Endothelial cell of umbilical vein (primary cell): Measurements from ENCODE around the gene WDR26. TPM values are rescaled to one million over a fixed set of nuclear protein-coding genes. Genes with fewer than 3 reads are reported as not detected.

ENCODE experiments used
- BruUV-seq: library from RNA; stranded (reverse); fragments of 400-500 nt; replicated peaks from 2 replicates; lab custom pipeline; 2021; lab: Mats Ljungman, UMichigan
- CTCF ChIA-PET: fragments of 300-600, 350-600 bp; sonication (Branson Sonifier 250); formaldehyde crosslinking; loops from one replicate; lab custom pipeline; 2021; ENCODE audit warnings: antibody characterized with exemption, inconsistent platforms; lab: Charles Lee
- POLR2A ChIA-PET: fragments of 300-600, 350-600 bp; sonication (Branson Sonifier 250); formaldehyde crosslinking; loops from one replicate; lab custom pipeline; 2021; ENCODE audit warnings: antibody characterized with exemption, inconsistent platforms; lab: Charles Lee
- DNase-seq: peaks from one replicate; pipeline ENCODE4 v3.0.0-alpha.2; 2011; ENCODE audit warnings: low read depth, low spot score
- FAIRE-seq: peaks from 2 replicates; lab custom pipeline; 2011; peaks lifted over from hg19 to GRCh38; lab: Jason Lieb, UNC
- H2AFZ ChIP-seq: 2 replicates; pipeline ENCODE4 v1.6.0; 2012; ENCODE audit warnings: low read depth, low read length, control low read depth, inconsistent platforms
- H3K27ac ChIP-seq: 2 replicates; pipeline ENCODE4 v1.5.1; 2011; ENCODE audit warnings: low read depth, mild to moderate bottlenecking, control low read depth, low read length, moderate library complexity; ENCODE audit not compliant: insufficient read depth
- H3K27me3 ChIP-seq, 2 experiments: 2 replicates each; pipeline versions ENCODE4 v1.6.0 to v1.6.1; 2011; ENCODE audit warnings: low read length in 2 of 2, mixed read lengths in 1 of 2; ENCODE audit not compliant: control insufficient read depth in 2 of 2, insufficient read depth in 2 of 2
- H3K36me3 ChIP-seq, 2 experiments: 2 replicates in 1 of 2; 3 replicates in 1 of 2; pipeline ENCODE4 v1.5.1; 2011; ENCODE audit warnings: low read length in 2 of 2, mild to moderate bottlenecking in 1 of 2, moderate library complexity in 1 of 2; ENCODE audit not compliant: control insufficient read depth in 2 of 2, insufficient read depth in 2 of 2; ENCODE audit errors: extremely low read depth in 1 of 2
- H3K4me1 ChIP-seq: 3 replicates; pipeline ENCODE4 v1.5.1; 2011; ENCODE audit warnings: mild to moderate bottlenecking, low read length; ENCODE audit not compliant: control insufficient read depth, insufficient read depth; ENCODE audit errors: extremely low read depth
- H3K4me2 ChIP-seq: 2 replicates; pipeline ENCODE4 v1.6.1; 2011; ENCODE audit warnings: low read length, control low read depth, mixed read lengths; ENCODE audit not compliant: insufficient read depth
- H3K4me3 ChIP-seq, 3 experiments: fragments of 200-600 bp in 1 of 3; sonication (generic), shearing (Covaris generic) in 1 of 3; replicated peaks in 1 of 3; 2 replicates each; pipeline ENCODE4 v1.5.1; 2011 to 2016; ENCODE audit warnings: control low read depth in 3 of 3, low read length in 3 of 3, mild to moderate bottlenecking in 2 of 3, inconsistent platforms in 1 of 3, low read depth in 1 of 3, moderate library complexity in 1 of 3; ENCODE audit not compliant: insufficient read depth in 1 of 3
- H3K79me2 ChIP-seq: 2 replicates; pipeline ENCODE4 v1.6.0; 2012; ENCODE audit warnings: low read length, inconsistent platforms; ENCODE audit not compliant: control insufficient read depth, insufficient read depth
- H3K9ac ChIP-seq: replicated peaks from 2 replicates; pipeline ENCODE3; 2011; ENCODE audit warnings: low read length, control low read depth; ENCODE audit not compliant: insufficient read depth; ENCODE audit errors: extremely low read depth
- H3K9me1 ChIP-seq: replicated peaks from 3 replicates; pipeline ENCODE4 v1.6.0; 2011; ENCODE audit warnings: mild to moderate bottlenecking, low read length; ENCODE audit not compliant: control insufficient read depth, insufficient read depth; ENCODE audit errors: extremely low read depth
- H3K9me3 ChIP-seq: replicated peaks from 2 replicates; pipeline ENCODE4 v1.5.1; 2012; ENCODE audit warnings: low read length, inconsistent platforms; ENCODE audit not compliant: control insufficient read depth, insufficient read depth
- H4K20me1 ChIP-seq: replicated peaks from 2 replicates; pipeline ENCODE3; 2011; ENCODE audit warnings: mild to moderate bottlenecking, low read length; ENCODE audit not compliant: control insufficient read depth, insufficient read depth; ENCODE audit errors: extremely low read depth
- FOS ChIP-seq: IDR thresholded peaks from 2 replicates; pipeline ENCODE4 v1.6.1; 2011; ENCODE audit warnings: mild to moderate bottlenecking, low read length, moderate library complexity, borderline replicate concordance; ENCODE audit not compliant: insufficient read depth
- GATA2 ChIP-seq: IDR thresholded peaks from 2 replicates; pipeline ENCODE4 v1.7.0; 2011; ENCODE audit warnings: low read depth, mild to moderate bottlenecking, moderate library complexity, mixed read lengths, low read length; ENCODE audit not compliant: insufficient read length, insufficient read depth
- JUN ChIP-seq: IDR thresholded peaks from 2 replicates; pipeline ENCODE4 v1.6.1; 2011; ENCODE audit warnings: borderline replicate concordance, low read depth; ENCODE audit not compliant: insufficient read length, insufficient read depth
- POLR2AphosphoS5 ChIP-seq: IDR thresholded peaks from 2 replicates; pipeline ENCODE4 v1.6.1; 2012; ENCODE audit warnings: low read depth, mild to moderate bottlenecking, control low read depth, low read length, moderate library complexity; ENCODE audit not compliant: insufficient read depth
- dilution Hi-C: fragments of 300-500 bp; cut with MboI; formaldehyde crosslinking; loops from one replicate; pipeline ENCODE4 v1.15.0; 2019; ENCODE audit warnings: low sequenced_read_pairs; ENCODE audit not compliant: extremely low pct_ligation_motif_present
- intact Hi-C: fragments of 100-400 bp; cut with micrococcal nuclease; formaldehyde crosslinking; loops from one replicate; pipeline ENCODE4 v1.10.0; 2022
- polyA plus RNA-seq, 4 experiments: library from polyadenylated mRNA; depleted of rRNA in 3 of 4; stranded (reverse) in 3 of 4; unstranded in 1 of 4; fragments of >200 nt; gene quantifications; 2 replicates each; pipeline versions ENCODE4 v1.2.1 to v1.2.3, GENCODE V29; 2011 to 2012; ENCODE audit warnings: missing spikeins in 1 of 4
- total RNA-seq: library from RNA; stranded (reverse); gene quantifications from 2 replicates; pipeline ENCODE4 v1.2.3, GENCODE V29; 2021
- TF ChIP-seq, protein P1 (sequence below): IDR thresholded peaks from 2 replicates; pipeline ENCODE4 v1.6.1; 2011; ENCODE audit not compliant: insufficient read depth, insufficient read length

WDR26 gene
- total and polyA plus RNA-seq, 2 donors (not counting 3 experiments of a cell fraction or from before 2014, with no cell fraction given), result 26.7 to 92.4 TPM

DNA sequence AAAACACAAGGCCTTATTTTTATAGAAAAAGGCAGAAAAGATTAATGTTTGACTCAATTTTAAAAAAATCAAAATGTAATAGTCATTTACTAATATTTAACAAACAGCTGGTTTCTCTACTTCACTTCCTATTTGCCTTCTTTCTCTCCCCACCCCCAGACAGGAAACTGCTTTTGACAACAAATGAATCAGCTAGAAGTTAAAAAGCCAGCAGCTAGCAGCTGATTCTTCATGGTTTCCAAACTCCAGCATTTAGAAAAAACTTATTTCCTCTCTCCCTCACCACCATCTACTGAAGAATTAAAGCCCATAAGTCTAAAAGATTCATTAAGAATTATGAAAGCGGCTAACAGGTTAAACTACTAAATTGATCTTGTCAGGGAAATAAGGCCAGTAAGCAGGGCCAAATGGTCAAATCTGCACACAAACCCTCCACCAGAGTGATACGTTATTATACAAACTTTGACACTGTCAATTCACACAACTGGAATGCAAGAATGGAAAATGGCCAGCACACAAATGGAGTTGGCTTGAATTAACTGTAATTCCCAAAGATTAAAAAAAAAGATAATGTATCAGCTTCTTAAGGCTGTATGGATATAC lies 4.0 kb downstream of the WDR26 start:
- DNase-seq (peak; percentile 88), FAIRE-seq (peak; percentile 97)
- intact Hi-C loops (loop anchor here (5.0 kb wide), 2 partner anchors 73 to 723 kb away; partner anchors contain the start of gene CNIH4), dilution Hi-C loops (no loop called here)
- Histone ChIP-seq H3K9me3 (no peaks in the 10 kb centered on the region), H3K4me3 (peak overlapping the region in 1 of 3 experiments; percentile 51), H3K4me2 (peak overlapping the region; percentile 97), H2AFZ (no peak overlapping the region), H3K27me3 (no peaks in the 10 kb centered on the region), H3K36me3 (peaks cover 0 to 8% of the 10 kb centered on the region in 2 experiments), H3K4me1 (peaks cover 50% of the 10 kb centered on the region), H3K79me2 (peaks cover 65% of the 10 kb centered on the region), H4K20me1 (peaks cover 3% of the 10 kb centered on the region), H3K9ac (peak overlapping the region; percentile 37), H3K27ac (peak overlapping the region; percentile 63), H3K9me1 (no peaks in the 10 kb centered on the region)
- no TSS peak for BruUV-seq
- TF ChIP-seq POLR2AphosphoS5, result peak; percentile 25
- peak; percentile 83 for TF ChIP-seq FOS
- peak; percentile 29 for TF ChIP-seq GATA2
- peak; percentile 40 for TF ChIP-seq JUN
- TF ChIP-seq, protein P1, sequence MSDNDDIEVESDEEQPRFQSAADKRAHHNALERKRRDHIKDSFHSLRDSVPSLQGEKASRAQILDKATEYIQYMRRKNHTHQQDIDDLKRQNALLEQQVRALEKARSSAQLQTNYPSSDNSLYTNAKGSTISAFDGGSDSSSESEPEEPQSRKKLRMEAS, result no peak
- CTCF ChIA-PET, result interaction anchor here (0.9 to 7.4 kb wide), 9 partner anchors 13 to 492 kb away, joined by 3 to 92 read pairs (median 4); no protein-coding TSS in a partner anchor
- POLR2A ChIA-PET, result interaction anchor here (0.8 kb wide), 1 partner anchor 26 kb away, joined by 11 read pairs; no protein-coding TSS in a partner anchor
